Activated CD4-positive, CD25-positive, alpha-beta regulatory T cell treated with anti-CD3 and anti-CD28 coated beads, Interleukin-2, amount 50 U/mL, for 16 hours (primary cell): ENCODE data around the gene PARD3.
"Not testable (repeated sequence)": the region's sequence is repeated elsewhere in the genome, so short reads cannot be mapped to it uniquely, and the experiment has no call there.

Experiments
- DNase-seq: peaks from one replicate; pipeline ENCODE4 v3.0.0-alpha.2; 2020; ENCODE audit warnings: low read depth, low spot score

Gene PARD3

DNA sequence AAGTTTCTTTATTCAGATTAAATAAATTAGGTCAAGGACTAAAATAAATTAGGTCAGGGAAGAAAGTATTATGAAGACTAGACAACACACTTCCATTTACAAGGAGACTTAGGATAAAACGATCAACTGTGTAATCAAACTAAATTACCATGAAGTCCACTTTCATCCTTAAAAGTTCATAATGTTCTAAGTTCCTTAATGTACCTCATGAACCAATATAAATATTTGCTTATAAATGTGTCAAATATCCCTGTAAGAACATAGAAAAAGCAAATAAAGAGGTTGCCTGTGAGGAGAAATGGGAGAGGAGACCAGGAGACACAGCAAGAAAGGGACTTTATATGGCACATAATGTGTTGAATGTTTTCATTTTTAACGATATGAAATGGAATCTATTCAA is 345.6 kb downstream of the PARD3 start:
- DNase-seq: no peak

DNA sequence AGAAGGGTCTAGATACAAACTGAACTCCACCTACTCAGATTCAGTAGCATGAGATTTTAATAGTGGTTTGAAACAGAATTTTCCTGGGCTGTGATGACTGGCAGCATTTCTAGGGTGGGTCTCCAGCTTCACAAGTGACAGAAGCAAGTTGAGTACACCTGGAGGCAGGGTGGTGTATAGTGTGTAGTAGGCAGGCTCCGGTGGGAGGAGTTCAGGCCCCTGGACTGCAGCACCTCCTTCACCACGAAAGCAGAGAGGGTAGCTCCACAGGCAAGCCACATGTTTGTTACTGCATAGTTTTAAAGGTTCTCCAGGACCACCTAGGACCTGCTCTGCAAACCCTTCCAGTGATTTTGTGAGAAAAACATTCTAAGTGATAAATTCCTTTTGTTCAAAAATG is 347.2 kb downstream of the PARD3 start:
- no peak for DNase-seq

DNA sequence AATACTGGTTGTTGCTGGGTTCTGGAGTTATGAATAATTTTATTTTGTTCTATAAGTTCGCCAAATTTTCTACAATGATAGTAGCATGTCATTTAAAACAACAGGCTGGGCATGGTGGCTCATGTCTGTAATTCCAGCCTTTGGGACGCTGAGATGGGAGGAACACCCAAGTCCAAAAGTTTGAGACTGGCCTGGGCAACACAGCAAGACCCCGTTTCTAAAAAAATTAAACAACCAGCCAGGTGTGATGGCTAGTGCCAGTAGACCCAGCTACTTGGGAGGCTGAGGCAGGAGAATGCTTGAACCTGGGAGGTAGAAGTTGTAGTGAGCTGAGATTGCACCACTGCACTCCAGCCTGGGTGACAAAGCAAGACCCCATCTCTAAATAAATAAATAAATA is 347.7 kb downstream of the PARD3 start:
- DNase-seq: no peak

DNA sequence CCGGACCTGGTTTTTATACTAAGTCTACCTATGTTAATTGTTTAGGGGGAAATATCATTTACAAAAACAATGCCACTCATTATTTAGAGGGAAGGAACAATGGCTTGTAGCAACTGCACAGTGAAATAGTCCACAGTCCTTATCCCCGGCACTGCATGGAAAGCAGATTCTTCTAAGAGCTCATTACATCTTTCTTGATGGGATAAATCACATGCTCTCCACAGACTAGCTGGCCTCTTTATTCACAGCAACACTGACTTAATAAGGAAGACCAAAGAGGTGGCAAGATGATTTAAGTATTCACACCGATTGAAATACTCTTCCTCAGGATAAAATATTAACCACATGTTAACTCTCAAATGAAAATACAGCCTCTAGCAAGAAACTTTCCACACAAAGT is 349.4 kb downstream of the PARD3 start:
- no peak for DNase-seq

DNA sequence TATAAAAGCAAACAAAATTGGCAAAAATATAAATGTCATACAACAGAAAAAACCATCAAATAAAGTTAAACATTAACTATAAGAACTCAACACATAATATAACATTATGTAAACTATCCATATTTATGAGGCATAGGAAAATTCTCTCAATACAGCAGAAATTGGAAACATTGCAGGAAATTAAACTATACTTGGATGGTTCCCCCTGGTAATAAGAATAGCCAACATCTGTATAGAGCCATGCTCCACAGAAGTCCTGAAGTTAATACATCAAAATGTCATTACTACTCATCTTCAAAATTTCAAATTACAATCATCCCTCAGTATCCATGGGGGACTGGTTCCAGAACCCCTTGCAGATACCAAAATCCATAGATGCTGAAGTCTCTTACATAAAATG is 350.5 kb downstream of the PARD3 start:
- DNase-seq: no peak

DNA sequence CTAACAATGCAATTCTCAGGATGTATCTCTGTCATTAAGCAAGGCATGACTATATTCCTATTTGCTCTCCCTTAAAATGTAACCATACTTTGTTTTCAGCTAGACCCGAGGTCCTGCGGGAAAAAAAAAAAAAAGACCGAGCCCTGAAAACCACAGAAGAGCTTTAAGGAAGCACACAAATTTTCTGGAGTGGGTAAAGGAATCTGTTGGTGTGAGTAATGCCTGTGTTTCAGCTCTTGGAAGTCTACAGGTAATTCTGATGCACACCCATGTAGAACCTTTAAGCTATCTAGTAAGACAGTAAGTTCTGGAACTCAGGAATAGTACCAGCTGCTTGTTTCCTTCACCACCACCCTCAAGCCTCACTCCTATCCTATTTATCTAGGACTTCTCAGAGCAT is 351.1 kb downstream of the PARD3 start:
- no peak for DNase-seq

DNA sequence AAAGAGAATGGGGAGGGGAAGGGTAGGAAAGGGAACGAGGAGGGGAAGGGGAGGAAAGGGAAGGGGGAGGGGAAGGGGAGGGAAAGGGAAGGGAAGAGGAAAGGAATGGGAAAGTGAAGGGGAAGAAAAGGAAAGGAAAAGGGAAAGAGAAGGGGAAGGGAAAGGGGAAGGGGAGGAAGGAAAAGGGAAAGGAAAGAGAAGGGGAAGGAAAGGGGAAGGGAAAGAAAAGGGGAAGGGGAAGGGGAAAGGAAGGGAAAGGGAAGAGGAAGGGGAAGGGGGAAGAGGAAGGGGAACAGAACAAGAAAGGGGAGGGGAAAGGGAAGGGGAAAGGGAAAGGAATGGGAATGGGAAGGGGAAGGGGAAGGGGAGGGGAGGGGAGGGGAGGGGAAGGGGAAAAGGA is 352.1 kb downstream of the PARD3 start:
- no peak for DNase-seq

DNA sequence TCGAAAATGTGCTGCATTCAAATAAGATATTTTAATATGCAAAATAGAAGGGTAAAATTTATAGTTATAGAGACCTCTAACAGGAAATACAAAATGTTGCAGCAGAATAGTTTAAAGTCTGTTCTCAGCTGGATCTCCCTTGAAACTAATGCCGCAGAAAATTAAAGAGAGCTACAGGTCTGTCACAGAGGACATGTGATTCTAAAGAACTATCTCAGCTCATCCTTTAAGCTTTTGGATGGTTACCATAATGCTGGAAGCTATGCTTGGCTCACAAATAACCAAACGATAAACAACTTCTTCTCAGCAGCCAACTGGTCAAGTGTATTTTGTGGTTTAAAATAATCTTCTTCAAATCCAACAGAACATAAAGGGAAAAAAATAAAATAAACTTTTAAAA is 353.0 kb downstream of the PARD3 start:
- DNase-seq: no peak

DNA sequence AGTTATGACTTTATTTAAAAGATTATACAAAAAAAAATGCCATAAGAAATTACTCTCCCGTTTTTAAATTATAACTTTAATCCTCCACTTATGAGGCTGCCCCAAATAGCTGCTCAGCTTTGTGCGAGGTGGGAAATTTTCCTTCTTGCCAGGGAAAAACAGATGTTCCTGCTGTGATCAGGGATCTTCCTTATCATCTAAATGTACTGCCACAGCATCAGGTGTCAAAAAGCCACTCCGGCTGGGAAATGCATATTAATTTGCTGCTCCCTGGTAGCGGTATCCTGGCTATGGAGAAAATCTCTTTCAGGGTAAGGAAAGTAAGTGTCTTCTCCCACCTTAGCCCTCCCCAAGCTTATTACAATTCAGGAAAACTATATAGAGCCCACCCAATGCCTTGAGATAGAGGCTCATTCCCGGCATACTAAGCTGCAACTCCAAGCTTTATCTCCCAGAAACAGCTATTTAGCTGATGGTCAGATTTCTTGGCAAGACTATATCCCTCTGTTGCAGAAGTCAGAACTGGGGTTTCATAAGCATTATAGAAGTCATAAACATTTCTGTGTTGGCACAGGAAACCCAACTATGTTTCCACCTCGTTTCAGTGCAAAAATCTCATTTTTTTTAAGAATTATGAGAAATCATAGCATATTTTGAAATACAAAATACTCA is 360.4 kb downstream of the PARD3 start:
- DNase-seq: no peak

DNA sequence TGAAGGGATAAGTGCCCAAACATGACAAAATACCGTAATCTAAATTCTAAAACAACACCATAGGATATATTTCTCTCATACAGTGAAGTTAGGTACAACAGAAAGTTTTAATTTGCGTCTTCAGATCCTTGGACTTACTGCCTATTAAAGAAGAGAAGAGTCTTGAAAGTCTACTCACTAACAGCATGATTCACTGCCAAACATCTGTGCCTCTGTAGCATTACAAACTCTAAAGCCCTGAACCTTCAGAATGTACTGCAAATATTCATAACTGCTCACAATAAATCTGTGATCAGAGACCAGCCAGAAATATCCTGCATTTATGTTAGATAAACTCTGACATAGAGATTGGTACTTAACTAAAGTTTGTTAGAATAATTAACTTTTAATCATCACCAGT is 365.3 kb downstream of the PARD3 start:
- DNase-seq: no peak

DNA sequence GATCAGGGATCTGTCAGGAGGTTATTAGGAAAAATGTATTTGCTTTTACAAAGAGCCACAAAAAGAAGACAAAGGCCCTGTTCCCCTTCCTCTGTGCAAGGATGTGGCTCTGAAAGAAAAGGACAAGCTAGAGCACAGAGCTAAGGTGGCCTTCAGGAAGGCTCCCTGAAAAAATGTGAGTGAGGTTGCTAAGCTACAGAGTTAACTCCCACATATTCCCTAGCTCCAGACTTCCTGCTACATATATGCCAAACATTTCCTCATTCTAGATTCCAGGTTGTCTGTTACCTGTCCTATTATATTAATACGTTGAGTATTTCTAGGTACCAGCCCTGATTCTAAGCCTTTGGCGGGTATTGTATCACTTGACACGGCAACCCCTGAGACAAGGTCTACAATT is 369.0 kb downstream of the PARD3 start:
- no peak for DNase-seq

DNA sequence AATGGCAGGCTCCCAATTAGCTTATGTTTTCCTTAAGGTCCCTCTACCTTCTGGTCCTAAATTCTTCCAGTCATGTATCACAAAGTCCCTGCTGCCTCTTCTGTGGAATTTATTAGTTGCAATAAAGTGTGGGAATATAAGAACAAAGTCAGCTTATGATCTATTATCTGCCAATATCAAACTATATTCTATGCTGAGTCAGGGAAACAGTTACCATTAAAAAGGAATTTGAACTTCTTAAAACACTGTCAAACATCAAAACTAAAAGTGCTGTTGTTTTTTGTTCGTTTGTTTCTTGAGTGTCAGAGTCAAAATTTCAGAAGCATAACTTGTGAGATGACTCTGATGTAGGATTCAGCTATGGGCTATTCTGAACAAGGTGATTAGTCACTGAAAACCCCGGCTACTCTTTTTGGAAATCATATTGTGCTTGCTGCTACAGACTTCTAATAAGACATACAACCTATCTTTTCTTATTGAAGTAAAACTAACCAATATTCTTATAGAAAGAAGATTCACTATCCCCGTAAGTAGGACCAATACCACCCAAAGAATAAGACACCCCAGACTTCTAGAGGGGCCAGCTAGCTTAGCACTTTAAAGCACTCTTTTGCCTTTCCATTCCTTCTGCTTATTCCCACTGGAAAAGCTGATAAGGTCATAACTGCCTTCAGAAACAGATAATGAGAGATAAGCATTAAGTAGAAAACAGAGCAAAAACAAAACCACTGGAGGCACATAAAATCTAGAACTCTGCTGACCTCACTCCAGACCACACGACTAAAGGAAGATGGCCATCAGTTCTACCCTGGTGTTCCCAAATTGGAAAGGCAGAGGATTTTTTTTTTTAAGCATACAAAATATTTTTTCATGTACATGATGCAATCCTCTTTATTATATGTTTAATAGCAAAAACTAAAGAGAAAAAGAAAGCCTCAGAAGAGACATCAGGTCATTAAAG is 370.6 kb downstream of the PARD3 start:
- DNase-seq: no peak

DNA sequence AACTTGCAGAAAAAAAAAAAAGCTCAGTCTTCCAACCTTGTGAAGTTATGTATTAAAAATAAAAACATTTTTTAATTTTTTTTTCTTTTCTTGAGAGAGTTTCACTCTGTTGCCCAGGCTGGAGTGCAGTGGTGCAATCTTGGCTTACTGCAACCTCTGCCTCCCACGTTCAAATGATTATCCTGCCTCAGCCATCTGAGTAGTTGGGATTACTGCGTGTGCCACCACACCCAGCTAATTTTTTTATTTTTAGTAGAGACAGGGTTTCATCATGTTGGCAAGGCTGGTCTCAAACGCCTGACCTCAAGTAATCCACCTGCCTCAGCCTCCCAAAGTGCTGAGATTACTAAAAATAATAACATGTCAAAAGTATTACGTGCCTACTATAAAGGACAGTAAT is 375.7 kb downstream of the PARD3 start:
- DNase-seq: not testable (repeated sequence)

DNA sequence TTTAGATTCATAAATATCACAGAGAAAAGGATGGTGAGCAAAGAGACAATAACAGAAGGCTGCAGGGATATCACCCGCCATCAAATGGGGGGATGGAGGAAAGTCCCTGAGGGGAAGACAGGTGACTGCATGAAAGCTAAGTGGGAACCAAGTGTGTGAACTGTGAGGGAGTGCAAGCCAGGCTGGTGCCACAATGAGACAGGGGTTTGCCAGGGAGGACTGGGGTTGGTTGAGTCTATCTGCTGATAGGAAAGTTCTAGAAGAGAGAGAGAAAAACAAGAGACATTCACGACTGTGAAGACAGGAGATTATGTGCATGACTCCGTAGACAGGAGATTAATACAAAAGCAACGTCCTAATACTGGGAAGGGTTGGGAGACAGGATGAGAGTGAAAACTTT is 376.4 kb downstream of the PARD3 start:
- no peak for DNase-seq

DNA sequence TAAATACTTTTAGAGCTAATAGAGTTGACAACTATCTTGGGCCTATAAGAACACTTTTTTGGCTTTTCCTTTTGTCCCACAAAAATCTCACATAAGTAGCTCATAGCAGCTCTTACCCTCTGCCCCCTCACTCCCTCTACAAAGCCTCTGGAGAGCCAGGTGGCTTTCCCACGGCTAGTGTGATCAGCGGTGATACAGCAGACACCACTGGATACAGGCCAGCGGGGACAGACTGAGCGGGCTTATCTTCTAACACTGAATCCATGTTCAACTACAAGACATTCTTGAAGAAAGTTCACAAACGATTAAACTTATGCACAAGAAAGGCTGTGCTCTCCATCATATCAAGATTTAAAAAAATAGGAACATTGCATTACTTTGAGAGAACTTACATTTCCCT is 377.2 kb downstream of the PARD3 start:
- DNase-seq: no peak

DNA sequence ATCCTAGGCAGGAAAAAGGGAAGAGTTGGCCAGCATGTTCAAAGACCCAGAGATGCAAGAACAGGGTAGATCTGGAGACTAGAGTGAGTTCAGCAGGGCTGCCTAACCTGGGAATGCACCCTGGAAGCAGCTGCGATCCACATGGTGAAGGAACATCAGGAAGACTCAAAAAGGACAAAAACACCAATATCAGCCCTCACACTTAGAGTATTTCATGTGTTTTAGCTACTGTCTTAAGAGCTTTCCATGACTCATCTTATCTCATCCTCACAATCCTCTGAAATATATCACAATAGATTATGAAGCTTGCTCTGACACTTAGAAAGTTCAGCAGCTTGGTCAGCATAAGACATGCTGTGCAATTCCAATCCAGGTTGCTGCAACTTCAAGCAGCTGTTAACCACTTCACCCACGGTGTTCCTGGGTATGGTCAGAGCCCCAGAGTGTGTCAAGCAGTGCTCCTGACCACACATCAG is 380.9 kb downstream of the PARD3 start:
- no peak for DNase-seq

DNA sequence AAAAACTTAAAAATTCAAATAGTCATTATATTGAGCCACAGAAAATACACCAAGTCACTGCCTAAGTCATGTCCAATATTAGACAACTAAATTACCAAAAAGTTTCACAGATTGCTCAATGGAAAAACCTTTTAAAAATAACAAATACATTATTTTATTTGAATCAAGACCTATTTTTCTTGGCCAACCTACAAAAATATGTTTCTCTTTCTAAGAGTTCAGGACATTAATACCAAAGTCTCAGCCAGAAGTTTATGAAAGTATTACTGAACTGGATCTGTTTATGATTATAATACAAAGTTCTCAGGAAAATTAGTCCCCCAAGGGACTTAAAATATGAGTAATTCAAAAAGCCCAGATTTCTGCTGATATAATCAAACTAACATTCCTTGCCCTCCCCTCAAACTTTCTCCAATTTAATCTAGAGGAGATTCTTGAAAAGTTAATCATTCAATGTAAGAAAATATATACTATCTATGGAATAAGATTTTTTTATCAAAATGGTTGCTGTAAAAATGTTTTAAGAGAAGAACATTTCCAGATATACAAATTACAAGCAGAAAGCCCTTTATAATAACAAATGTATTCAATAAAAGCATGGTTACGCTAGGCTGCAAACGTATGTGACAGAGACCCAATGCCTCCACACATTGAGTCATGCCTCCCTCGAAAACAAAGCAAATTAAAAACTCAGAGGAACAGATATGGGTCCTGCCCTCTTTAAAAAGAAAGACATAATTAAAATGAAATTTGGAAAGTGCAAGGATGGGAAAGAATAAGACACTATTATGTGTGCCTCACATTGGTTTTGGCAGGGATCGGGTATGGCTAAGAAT is 381.6 kb downstream of the PARD3 start:
- DNase-seq: no peak

DNA sequence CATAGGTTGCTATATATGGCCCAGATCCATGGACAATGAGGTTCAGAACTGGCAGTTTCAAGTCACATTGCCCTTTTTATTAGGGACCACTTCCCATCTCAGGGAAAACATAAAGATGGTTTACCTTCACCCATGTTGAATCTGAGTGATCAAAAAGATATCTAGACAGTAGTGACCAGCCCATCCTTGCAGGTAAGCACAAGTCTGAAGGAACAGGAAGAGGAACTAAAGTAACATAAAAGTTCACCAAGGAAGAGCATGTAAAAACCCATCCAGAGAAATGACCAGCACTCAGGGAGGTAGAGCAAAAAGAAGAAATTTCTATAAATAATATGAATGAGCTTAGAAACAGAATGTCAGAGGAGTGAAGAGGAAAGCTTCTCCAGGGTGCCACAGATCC is 382.5 kb downstream of the PARD3 start:
- DNase-seq: no peak

DNA sequence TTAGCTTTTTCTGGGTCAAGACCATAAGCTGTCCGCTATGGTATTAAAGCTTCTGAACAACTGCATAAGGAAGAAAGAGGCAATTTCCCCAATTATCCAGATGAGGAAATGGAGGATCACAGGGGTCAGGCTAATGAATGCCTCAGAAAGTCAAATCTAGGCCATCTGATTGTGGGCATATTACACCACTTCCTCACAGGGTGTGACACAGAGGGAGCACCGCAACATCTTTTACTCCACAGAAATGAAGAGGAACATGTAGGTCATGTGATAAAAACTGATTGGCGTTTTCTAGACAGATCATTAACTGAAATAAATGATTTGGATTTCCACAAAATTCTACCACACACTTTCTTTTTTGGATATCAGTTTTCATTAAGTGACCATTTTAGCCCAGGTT is 384.4 kb downstream of the PARD3 start:
- DNase-seq: no peak

DNA sequence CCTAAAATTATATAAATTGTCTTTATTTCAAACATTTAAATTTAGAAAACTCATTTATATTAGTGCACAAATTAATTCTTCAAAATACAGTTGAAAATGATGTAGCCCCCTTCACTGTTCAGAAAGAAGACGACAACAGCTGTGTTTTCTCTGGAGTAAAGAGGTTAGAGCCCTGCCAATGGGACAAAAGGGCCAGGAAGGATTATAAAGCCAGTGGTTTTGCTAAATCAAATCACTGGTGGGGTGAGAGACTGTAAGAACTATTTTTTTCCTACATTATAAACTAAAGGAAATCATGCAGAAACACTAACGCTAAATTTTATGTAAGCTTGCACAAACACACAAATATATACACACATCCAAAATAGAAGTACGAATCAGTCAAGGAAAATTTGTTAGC is 386.6 kb downstream of the PARD3 start:
- DNase-seq: no peak

DNA sequence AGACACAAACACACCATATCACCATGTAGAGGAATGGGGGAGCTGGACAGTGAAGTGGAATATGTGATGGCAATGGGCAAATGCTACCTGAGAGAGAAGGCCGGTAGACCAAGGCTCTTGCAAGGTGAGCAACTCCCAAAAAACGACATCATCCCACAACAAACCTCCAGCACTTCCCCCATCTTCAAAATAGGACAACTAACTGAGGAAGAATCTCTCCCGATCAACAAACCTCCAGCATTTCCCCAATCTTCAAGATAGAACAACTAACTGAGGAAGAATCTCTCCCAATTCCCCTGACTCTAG is 387.2 kb downstream of the PARD3 start:
- no peak for DNase-seq

DNA sequence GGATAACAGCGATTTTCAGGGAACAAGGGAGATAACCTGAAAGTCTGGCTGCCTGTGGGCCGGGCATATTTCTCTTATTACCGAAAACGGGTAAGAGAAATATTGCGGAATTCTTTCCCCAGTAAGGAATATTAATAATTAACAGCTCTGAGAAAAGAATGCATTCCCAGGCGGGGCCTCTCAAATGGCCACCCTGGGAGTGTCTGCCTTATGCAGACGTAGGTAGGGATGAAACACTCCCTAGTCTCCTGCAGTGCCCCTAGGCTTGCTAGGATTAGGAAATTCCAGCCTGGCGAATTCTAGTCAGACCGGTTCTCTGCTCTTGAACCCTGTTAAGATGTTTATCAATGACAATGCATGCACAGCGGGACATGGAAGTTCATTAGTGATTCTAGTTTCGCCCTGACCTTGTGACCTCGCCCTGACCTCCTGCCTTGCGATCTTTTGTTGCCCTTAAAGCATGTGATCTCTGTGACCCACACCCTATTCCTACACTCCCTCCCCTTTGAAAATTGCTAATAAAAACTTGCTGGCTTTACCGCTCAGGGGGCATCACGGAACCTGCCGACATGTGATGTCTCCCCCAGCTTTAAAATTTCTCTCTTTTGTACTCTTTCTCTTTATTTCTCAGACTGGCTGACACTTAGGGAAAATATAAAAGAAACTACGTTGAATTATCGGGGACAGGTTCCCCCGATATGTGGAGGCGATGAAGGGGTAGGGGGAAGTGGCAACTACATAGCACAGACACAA is 387.8 kb downstream of the PARD3 start:
- not testable (repeated sequence) for DNase-seq
